T-cell (primary cell): ENCODE measurements around the gene PUSL1. TPM values are rescaled to one million over a fixed set of nuclear protein-coding genes. Genes with fewer than 3 reads are reported as not detected.

ENCODE experiments used
- ATAC-seq, 4 experiments: fragments of 200-7000 bp in 3 of 4; fragments of 150-1000 bp in 1 of 4; cut with Tn5 transposase; replicated peaks in 1 of 4; 1 replicate in 3 of 4; 2 replicates in 1 of 4; pipeline ENCODE4 v1.10.0; 2021; ENCODE audit warnings: moderate library complexity in 3 of 4, mild to moderate bottlenecking in 2 of 4, moderate number of reproducible peaks in 1 of 4
- CTCF ChIA-PET, 2 donors: fragments of 300-600 bp; sonication (Branson Sonifier 250); formaldehyde crosslinking; loops; one replicate each; lab custom pipeline; 2022; ENCODE audit warnings: antibody characterized with exemption in 2 of 2; lab: Charles Lee
- POLR2A ChIA-PET, 2 donors: fragments of 300-600 bp; sonication (Branson Sonifier 250); formaldehyde crosslinking; loops; one replicate each; lab custom pipeline; 2022; ENCODE audit warnings: antibody characterized with exemption in 2 of 2; lab: Charles Lee
- DNase-seq, 35 experiments: peaks; one replicate each; pipeline versions ENCODE4 v3.0.0 to v3.0.0-alpha.2; 2013 to 2023
- H3K27ac ChIP-seq: one replicate; pipeline ENCODE4 v1.5.1; 2013; ENCODE audit warnings: low read length
- H3K27me3 ChIP-seq, 2 experiments: replicated peaks in 1 of 2; 1 replicate in 1 of 2; 2 replicates in 1 of 2; pipeline versions ENCODE4 v1.6.1 to v1.7.0; 2013; ENCODE audit warnings: low read length in 1 of 2, mixed read lengths in 1 of 2; ENCODE audit not compliant: control insufficient read depth in 2 of 2, insufficient read depth in 2 of 2; ENCODE audit errors: extremely low read depth in 1 of 2
- H3K36me3 ChIP-seq, 2 donors: 1 replicate in 1 of 2; 2 replicates in 1 of 2; pipeline versions ENCODE4 v1.6.1 to v1.7.0; 2013; ENCODE audit warnings: low read length in 1 of 2; ENCODE audit not compliant: control insufficient read depth in 2 of 2, insufficient read depth in 1 of 2; ENCODE audit errors: extremely low read depth in 1 of 2
- H3K4me1 ChIP-seq, 2 experiments: 1 replicate in 1 of 2; 2 replicates in 1 of 2; pipeline versions ENCODE4 v1.6.1 to v1.7.0; 2013; ENCODE audit warnings: low read length in 2 of 2, mixed read lengths in 1 of 2; ENCODE audit not compliant: insufficient read depth in 2 of 2, control insufficient read depth in 1 of 2; ENCODE audit errors: extremely low read depth in 1 of 2
- H3K4me3 ChIP-seq, 2 donors: 1 replicate in 1 of 2; 2 replicates in 1 of 2; pipeline versions ENCODE4 v1.5.1 to v1.7.0; 2013; ENCODE audit warnings: mild to moderate bottlenecking in 2 of 2, low read length in 1 of 2, moderate library complexity in 1 of 2; ENCODE audit not compliant: control insufficient read depth in 1 of 2; ENCODE audit errors: extremely low read depth in 1 of 2
- H3K9me3 ChIP-seq: 2 replicates; pipeline ENCODE4 v1.7.0; 2013
- H3K27ac Mint-ChIP-seq, 2 donors: one replicate each; pipeline ENCODE4 v1.8.0; 2020 to 2021; ENCODE audit warnings: mild to moderate bottlenecking in 2 of 2, mixed read lengths in 2 of 2
- H3K27me3 Mint-ChIP-seq, 2 donors: one replicate each; pipeline ENCODE4 v1.8.0; 2021 to 2022; ENCODE audit warnings: mixed read lengths in 2 of 2
- H3K36me3 Mint-ChIP-seq: one replicate; pipeline ENCODE4 v1.8.0; 2021; ENCODE audit warnings: mixed read lengths
- H3K4me1 Mint-ChIP-seq, 3 donors: one replicate each; pipeline ENCODE4 v1.8.0; 2020 to 2022; ENCODE audit warnings: mixed read lengths in 3 of 3, mild to moderate bottlenecking in 1 of 3
- H3K4me3 Mint-ChIP-seq, 3 donors: one replicate each; pipeline ENCODE4 v1.8.0; 2020 to 2022; ENCODE audit warnings: mild to moderate bottlenecking in 3 of 3, mixed read lengths in 3 of 3, moderate library complexity in 3 of 3
- H3K9me3 Mint-ChIP-seq, 3 donors: one replicate each; pipeline ENCODE4 v1.8.0; 2020 to 2022; ENCODE audit warnings: mixed read lengths in 3 of 3
- WGBS: methylation state at CpG from one replicate; pipeline ENCODE4 v1.1.5; 2013; ENCODE audit warnings: missing lambda C conversion rate; ENCODE audit not compliant: insufficient coverage; 5-methylcytosine and 5-hydroxymethylcytosine counted together
- total RNA-seq, 35 experiments: library from RNA in 6 of 35; stranded (reverse) in 6 of 35; fragments of 120-200 nt in 1 of 35; gene quantifications; one replicate each; pipeline versions ENCODE4 v1.2.1 to v1.2.4 and lab custom pipeline; 2013 to 2026

Gene PUSL1
- total RNA-seq, 5 donors from 2014 or later (not counting 1 experiment from before 2014, with no cell fraction given), result 16.7 to 26.4 (median 22.6) TPM

DNA sequence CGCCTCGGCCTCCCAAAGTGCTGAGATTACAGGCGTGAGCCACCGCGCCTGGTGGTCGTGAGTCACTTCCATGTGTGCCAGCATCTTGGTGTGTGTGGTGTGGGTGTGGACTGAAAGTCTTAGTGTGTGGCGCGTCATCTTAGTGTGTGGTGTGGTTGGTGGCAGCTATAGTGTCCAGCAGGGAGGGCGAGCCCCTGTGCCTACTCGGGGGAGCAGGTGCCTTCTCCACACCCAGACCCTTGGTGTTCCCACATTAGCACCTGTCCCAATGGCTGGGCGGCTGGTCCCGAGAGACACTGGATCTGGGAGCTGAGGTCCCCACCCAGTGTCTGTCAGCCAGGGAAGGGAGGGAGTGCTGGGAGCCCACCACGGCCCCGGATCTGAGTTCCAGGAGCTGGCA lies 25.4 kb upstream of the PUSL1 start:
- Mint-ChIP-seq H3K27ac (no peak overlapping the region), H3K4me1 (no peaks in the 10 kb centered on the region), H3K36me3 (no peaks in the 10 kb centered on the region), H3K9me3 (no peaks in the 10 kb centered on the region), H3K4me3 (no peak overlapping the region), H3K27me3 (no peaks in the 10 kb centered on the region)
- Histone ChIP-seq H3K4me3 (no peak overlapping the region), H3K4me1 (no peaks in the 10 kb centered on the region), H3K9me3 (no peaks in the 10 kb centered on the region), H3K27ac (no peak overlapping the region), H3K27me3 (peaks cover 0 to 25% of the 10 kb centered on the region in 2 experiments), H3K36me3 (no peaks in the 10 kb centered on the region)
- ChIA-PET CTCF (no interaction called here), POLR2A (no interaction called here)
- ATAC-seq (no peak), DNase-seq (no peak)
- WGBS, result 89% methylated on average over 9 of the region's 14 CpGs

DNA sequence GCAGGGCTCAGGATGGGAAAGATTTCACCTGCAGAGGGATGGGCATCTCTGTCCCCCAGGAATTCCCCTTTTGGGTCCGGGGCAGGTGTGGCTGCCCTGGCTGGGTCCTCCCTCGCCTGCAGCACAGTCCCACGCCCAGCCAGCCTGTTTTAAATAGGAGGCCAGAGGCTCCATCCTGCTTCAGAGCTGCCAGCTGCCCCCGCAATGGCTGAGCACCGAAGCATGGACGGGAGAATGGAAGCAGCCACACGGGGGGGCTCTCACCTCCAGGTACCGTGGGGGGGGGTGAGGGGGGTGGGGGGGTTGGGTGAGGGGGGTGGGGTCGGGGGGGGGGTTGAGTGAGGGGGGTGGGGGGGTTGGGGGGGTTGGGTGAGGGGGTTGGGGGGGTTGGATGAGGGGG lies 24.6 kb upstream of the PUSL1 start:
- H3K9me3 Mint-ChIP-seq, result no peaks in the 10 kb centered on the region

DNA sequence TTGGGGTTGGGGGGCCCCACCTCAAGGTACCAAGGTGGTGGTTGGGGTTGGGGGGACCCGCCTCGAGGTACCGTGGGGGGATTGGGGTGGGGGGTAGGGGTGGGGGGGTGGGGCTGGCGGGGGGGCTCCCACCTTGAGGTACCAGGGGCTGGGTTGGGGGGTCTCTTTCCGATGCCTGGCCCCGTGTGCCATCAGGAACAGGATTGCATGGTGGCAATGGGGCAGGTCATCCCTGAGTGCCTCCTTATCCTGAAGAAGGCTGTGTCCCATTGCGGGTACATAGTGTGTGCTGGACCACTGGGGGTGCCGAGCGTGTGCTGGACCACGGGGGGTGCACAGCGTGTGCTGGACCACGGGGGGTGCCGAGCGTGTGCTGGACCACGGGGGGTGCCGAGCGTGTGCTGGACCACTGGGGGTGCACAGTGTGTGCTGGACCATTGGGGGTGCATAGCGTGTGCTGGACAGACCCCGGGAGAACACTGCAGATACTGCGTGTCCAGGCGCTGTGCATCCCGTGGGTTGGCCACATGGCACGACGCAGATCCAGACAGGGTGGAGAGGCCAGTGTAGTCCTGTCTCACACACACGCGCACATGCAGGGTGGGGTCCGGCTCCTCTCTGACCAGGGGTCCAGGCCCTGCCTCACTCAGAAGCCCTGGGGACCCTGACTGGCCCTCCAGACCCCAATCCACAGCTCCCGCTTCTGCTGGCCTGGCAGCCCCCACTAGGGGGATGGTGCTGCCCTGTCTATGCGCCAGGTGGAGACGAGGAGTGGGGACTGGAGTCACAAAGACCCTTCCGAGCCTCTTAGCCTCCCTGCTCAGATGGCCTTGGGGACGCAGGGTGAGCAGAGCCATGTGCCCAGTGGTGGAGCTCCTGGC lies 23.9 kb upstream of the PUSL1 start:
- WGBS, result 94% methylated on average over 23 of the region's 32 CpGs

More for the DNA sequence above, 24.6 kb upstream of the PUSL1 start:
- no peak overlapping the region for H3K4me3 Mint-ChIP-seq
- 33% methylated on average over 3 of the region's 9 CpGs for WGBS
- DNase-seq (no peak), ATAC-seq (no peak)
- H3K4me1 ChIP-seq, result no peaks in the 10 kb centered on the region
- no peak overlapping the region for H3K27ac Mint-ChIP-seq
- H3K27ac ChIP-seq, result no peak overlapping the region
- CTCF ChIA-PET, result no interaction called here
- no peaks in the 10 kb centered on the region for H3K27me3 Mint-ChIP-seq
- H3K9me3 ChIP-seq, result no peaks in the 10 kb centered on the region
- POLR2A ChIA-PET, result no interaction called here
- no peak overlapping the region for H3K4me3 ChIP-seq
- no peaks in the 10 kb centered on the region for H3K36me3 ChIP-seq
- H3K27me3 ChIP-seq, result peaks cover 0 to 25% of the 10 kb centered on the region in 2 experiments
- no peaks in the 10 kb centered on the region for H3K36me3 Mint-ChIP-seq
- H3K4me1 Mint-ChIP-seq, result no peaks in the 10 kb centered on the region

DNA sequence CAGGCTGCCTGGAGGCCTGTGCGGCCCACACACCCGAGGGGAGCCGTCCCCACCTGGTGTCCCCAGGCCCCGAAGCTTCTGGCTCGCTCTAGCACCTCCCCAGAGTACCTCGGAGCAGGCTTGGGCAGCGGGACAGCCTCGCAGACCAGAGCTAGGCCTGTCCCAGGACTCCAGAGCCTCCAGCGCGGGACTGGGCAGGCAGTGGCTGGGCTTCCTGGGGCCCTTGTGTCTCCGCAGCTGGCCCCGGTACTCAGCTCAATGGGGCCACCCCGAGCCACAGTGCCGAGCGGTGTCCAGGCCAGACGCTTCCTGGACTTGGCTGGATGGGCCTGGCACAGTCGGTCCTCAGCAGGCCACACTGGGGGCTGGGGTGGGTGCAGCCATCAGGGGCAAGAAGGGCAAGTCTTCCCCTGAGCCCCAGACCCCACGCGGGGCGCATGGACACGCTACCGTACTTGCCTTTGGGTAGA lies 23.3 kb upstream of the PUSL1 start:
- H3K9me3 ChIP-seq, result no peaks in the 10 kb centered on the region
- POLR2A ChIA-PET, result no interaction called here
- ATAC-seq, result no peak
- Mint-ChIP-seq H3K36me3 (no peaks in the 10 kb centered on the region), H3K4me1 (peaks cover 0 to 2% (median 0%) of the 10 kb centered on the region in 3 donors), H3K27ac (no peak overlapping the region), H3K9me3 (no peaks in the 10 kb centered on the region), H3K4me3 (no peak overlapping the region), H3K27me3 (peaks cover 0 to 2% of the 10 kb centered on the region in 2 donors)
- H3K36me3 ChIP-seq, result no peaks in the 10 kb centered on the region
- CTCF ChIA-PET, result no interaction called here
- H3K27ac ChIP-seq, result no peak overlapping the region
- H3K4me1 ChIP-seq, result peaks cover 0 to 1% of the 10 kb centered on the region in 2 experiments
- no peak for DNase-seq
- no peak overlapping the region for H3K4me3 ChIP-seq
- WGBS, result 91% methylated on average over 19 of the region's 22 CpGs
- peaks cover 0 to 26% of the 10 kb centered on the region in 2 experiments for H3K27me3 ChIP-seq

More for the DNA sequence above, 23.9 kb upstream of the PUSL1 start:
- Histone ChIP-seq H3K4me1 (no peaks in the 10 kb centered on the region), H3K9me3 (no peaks in the 10 kb centered on the region), H3K27me3 (peaks cover 0 to 25% of the 10 kb centered on the region in 2 experiments), H3K36me3 (no peaks in the 10 kb centered on the region), H3K27ac (no peak overlapping the region), H3K4me3 (no peak overlapping the region)
- DNase-seq (no peak), ATAC-seq (no peak)
- Mint-ChIP-seq H3K4me1 (no peaks in the 10 kb centered on the region), H3K27me3 (no peaks in the 10 kb centered on the region), H3K36me3 (no peaks in the 10 kb centered on the region), H3K27ac (no peak overlapping the region), H3K9me3 (no peaks in the 10 kb centered on the region), H3K4me3 (no peak overlapping the region)
- CTCF ChIA-PET, result no interaction called here
- POLR2A ChIA-PET, result no interaction called here

DNA sequence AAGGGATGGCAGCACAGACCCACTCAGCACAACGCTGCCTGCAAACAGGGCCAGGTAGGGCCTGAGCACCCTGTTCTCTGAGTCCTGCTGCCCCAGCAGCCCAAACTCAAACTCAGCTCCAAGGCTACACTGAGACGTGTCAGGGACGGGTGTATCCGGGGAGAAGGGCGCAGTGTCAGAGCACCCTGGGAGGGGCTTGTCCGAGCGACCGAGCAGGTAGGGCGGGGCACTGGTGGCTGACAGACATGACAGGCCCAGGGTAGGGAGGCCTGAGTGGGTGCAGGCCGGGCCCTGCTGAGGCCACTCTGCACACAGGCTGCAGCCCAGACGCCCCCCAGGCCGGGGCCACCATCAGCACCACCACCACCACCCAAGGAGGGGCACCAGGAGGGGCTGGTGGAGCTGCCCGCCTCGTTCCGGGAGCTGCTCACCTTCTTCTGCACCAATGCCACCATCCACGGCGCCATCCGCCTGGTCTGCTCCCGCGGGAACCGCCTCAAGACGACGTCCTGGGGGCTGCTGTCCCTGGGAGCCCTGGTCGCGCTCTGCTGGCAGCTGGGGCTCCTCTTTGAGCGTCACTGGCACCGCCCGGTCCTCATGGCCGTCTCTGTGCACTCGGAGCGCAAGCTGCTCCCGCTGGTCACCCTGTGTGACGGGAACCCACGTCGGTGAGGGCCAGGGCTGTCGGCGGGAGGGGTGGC lies 22.6 kb upstream of the PUSL1 start:
- DNase-seq (no peak), ATAC-seq (no peak)
- H3K4me3 Mint-ChIP-seq, result no peak overlapping the region
- peaks cover 0 to 5% of the 10 kb centered on the region in 2 experiments for H3K4me1 ChIP-seq
- no peak overlapping the region for H3K4me3 ChIP-seq
- peaks cover 0 to 32% of the 10 kb centered on the region in 2 experiments for H3K27me3 ChIP-seq
- whole genome bisulfite sequencing, result 83% methylated on average over 33 of the region's 37 CpGs
- no peaks in the 10 kb centered on the region for H3K36me3 Mint-ChIP-seq
- H3K27ac ChIP-seq, result no peak overlapping the region
- H3K36me3 ChIP-seq, result no peaks in the 10 kb centered on the region
- CTCF ChIA-PET, result no interaction called here
- no peaks in the 10 kb centered on the region for H3K9me3 ChIP-seq
- H3K9me3 Mint-ChIP-seq, result no peaks in the 10 kb centered on the region
- peaks cover 0 to 3% of the 10 kb centered on the region in 2 donors for H3K27me3 Mint-ChIP-seq
- POLR2A ChIA-PET, result no interaction called here
- H3K27ac Mint-ChIP-seq, result no peak overlapping the region
- H3K4me1 Mint-ChIP-seq, result peaks cover 0 to 5% (median 0%) of the 10 kb centered on the region in 3 donors

DNA sequence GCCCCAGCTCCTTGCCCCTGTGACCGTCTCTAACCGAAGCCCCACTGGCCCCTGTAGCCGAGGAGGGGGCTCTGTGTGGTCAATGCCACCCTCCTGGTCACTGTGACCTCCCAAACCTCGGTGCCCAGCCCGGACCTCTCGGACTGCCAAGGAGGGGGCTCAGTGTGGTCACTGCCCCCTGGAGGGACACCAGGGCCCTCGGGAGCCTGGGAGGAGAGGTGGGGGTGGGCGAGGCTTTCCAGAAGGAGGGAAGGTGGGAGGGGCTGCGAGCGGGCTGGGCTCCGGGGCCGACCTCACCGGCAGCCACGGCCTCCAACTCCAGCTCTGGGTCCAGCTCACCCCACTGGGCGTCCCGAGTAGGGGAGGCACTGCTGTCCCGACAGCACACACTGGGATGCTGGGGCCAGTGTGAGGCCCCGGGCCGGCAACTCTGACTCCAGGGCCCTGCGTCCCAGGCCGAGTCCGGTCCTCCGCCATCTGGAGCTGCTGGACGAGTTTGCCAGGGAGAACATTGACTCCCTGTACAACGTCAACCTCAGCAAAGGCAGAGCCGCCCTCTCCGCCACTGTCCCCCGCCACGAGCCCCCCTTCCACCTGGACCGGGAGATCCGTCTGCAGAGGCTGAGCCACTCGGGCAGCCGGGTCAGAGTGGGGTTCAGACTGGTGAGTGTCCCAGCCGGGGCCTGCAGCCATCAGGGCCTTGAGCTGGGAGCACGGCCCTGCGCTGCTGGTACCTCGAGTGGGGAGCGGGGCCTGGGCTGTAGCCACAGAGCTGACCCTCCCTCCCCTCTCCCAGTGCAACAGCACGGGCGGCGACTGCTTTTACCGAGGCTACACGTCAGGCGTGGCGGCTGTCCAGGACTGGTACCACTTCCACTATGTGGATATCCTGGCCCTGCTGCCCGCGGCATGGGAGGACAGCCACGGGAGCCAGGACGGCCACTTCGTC lies 21.8 kb upstream of the PUSL1 start:
- Mint-ChIP-seq H3K27me3 (peaks cover 0 to 3% of the 10 kb centered on the region in 2 donors), H3K9me3 (no peaks in the 10 kb centered on the region), H3K4me3 (no peak overlapping the region), H3K36me3 (no peaks in the 10 kb centered on the region), H3K4me1 (peaks cover 0 to 5% (median 0%) of the 10 kb centered on the region in 3 donors), H3K27ac (no peak overlapping the region)
- Histone ChIP-seq H3K9me3 (no peaks in the 10 kb centered on the region), H3K4me3 (no peak overlapping the region), H3K36me3 (no peaks in the 10 kb centered on the region), H3K27ac (no peak overlapping the region), H3K4me1 (peaks cover 0 to 8% of the 10 kb centered on the region in 2 experiments), H3K27me3 (peaks cover 0 to 35% of the 10 kb centered on the region in 2 experiments)
- no peak for DNase-seq
- ATAC-seq, result peak in 1 of 4 experiments; percentile 12
- 74% methylated on average over 49 of the region's 50 CpGs for WGBS
- ChIA-PET CTCF (no interaction called here), POLR2A (no interaction called here)
